K562 (cell line): ENCODE measurements around the gene KCNK4. TPM values are rescaled to one million over a fixed set of nuclear protein-coding genes. Genes with fewer than 3 reads are reported as not detected.

Source experiments
- ASH1L ChIP-seq: fragments of 450-650 bp; IDR thresholded peaks from 2 replicates; pipeline ENCODE4 v1.6.1; 2018; ENCODE audit warnings: borderline replicate concordance, mild to moderate bottlenecking, low read depth; ENCODE audit not compliant: partially characterized antibody
- E2F6 ChIP-seq, 2 experiments: IDR thresholded peaks; 2 replicates each; pipeline ENCODE4 v1.6.1; 2011; ENCODE audit warnings: borderline replicate concordance in 1 of 2, control low read depth in 1 of 2, low read depth in 1 of 2, low read length in 1 of 2, mild to moderate bottlenecking in 1 of 2, mixed read lengths in 1 of 2, moderate library complexity in 1 of 2; ENCODE audit not compliant: insufficient read depth in 1 of 2, insufficient read length in 1 of 2, poor library complexity in 1 of 2, severe bottlenecking in 1 of 2; ENCODE audit errors: extremely low read depth in 1 of 2
- ETV6 ChIP-seq, 3 experiments: fragments of 150-350 bp in 1 of 3; sonication (generic) in 1 of 3; formaldehyde crosslinking in 1 of 3; IDR thresholded peaks; 2 replicates each; pipeline versions ENCODE4 v1.6.1 to v1.8.0; 2014 to 2022; ENCODE audit warnings: borderline replicate concordance in 2 of 3, low read depth in 2 of 3, antibody characterized with exemption in 1 of 3, low read length in 1 of 3, mild to moderate bottlenecking in 1 of 3, missing genetic modification reagents in 1 of 3
- KDM2B ChIP-seq: fragments of 250-450 bp; sonication (Bioruptor Pico); IDR thresholded peaks from 2 replicates; pipeline ENCODE4 v1.8.0; 2021; ENCODE audit warnings: mild to moderate bottlenecking, moderate library complexity
- KDM5B ChIP-seq: fragments of 200-600 bp; sonication (generic); IDR thresholded peaks from 2 replicates; pipeline ENCODE4 v1.6.1; 2012; ENCODE audit warnings: low read depth, mild to moderate bottlenecking, moderate library complexity, low read length, control low read depth, inconsistent platforms; ENCODE audit not compliant: insufficient replicate concordance
- MYC ChIP-seq, 2 experiments: fragments of 250-450 bp in 1 of 2; sonication (Bioruptor Pico) in 1 of 2; IDR thresholded peaks; 2 replicates each; pipeline versions ENCODE4 v1.5.1 to v1.6.1; 2012 to 2021; ENCODE audit warnings: low read depth in 2 of 2, borderline replicate concordance in 1 of 2, improper control_type of control experiment in 1 of 2, low read length in 1 of 2, mild to moderate bottlenecking in 1 of 2, moderate library complexity in 1 of 2
- NCOA6 ChIP-seq: fragments of 450-650 bp; IDR thresholded peaks from 2 replicates; pipeline ENCODE4 v1.6.1; 2017; ENCODE audit warnings: mild to moderate bottlenecking
- NFXL1 ChIP-seq: fragments of 450-650 bp; formaldehyde crosslinking; IDR thresholded peaks from 2 replicates; pipeline ENCODE4 v1.4.0; 2021; ENCODE audit warnings: mild to moderate bottlenecking
- PHTF2 ChIP-seq: fragments of 250-450 bp; sonication (Bioruptor Pico); IDR thresholded peaks from 2 replicates; pipeline ENCODE4 v1.5.0; 2021; ENCODE audit warnings: mild to moderate bottlenecking
- PYGO2 ChIP-seq: fragments of 450-650 bp; IDR thresholded peaks from 2 replicates; pipeline ENCODE4 v1.6.1; 2016; ENCODE audit warnings: mild to moderate bottlenecking, missing genetic modification characterization, moderate library complexity, missing compliant biosample characterization
- RAD51 ChIP-seq: fragments of 450-650 bp; IDR thresholded peaks from 2 replicates; pipeline ENCODE4 v1.7.1; 2016; ENCODE audit warnings: low read depth, mild to moderate bottlenecking, borderline replicate concordance
- RBM14 ChIP-seq: fragments of 200-400 bp; formaldehyde crosslinking; IDR thresholded peaks from 2 replicates; pipeline ENCODE4 v1.6.1; 2018; ENCODE audit warnings: low read depth, mild to moderate bottlenecking, low read length, moderate library complexity, borderline replicate concordance; ENCODE audit not compliant: insufficient read depth
- RBM15 ChIP-seq: fragments of 200-400 bp; formaldehyde crosslinking; IDR thresholded peaks from 2 replicates; pipeline ENCODE4 v1.6.1; 2018; ENCODE audit warnings: mild to moderate bottlenecking, low read length, moderate library complexity; ENCODE audit not compliant: insufficient read depth
- RBM39 ChIP-seq: fragments of 200-400 bp; formaldehyde crosslinking; optimal IDR thresholded peaks from 2 replicates; pipeline ENCODE3; 2018; ENCODE audit warnings: low read depth, low read length
- TCF3 ChIP-seq: sonication (generic); formaldehyde crosslinking; IDR thresholded peaks from 2 replicates; pipeline ENCODE4 v1.4.0; 2020; ENCODE audit warnings: mild to moderate bottlenecking, missing genetic modification reagents
- THAP7 ChIP-seq: fragments of 250-450 bp; sonication (Bioruptor Pico); IDR thresholded peaks from 2 replicates; pipeline ENCODE4 v1.5.0; 2021
- ZFP36 ChIP-seq: fragments of 150-350 bp; IDR thresholded peaks from 2 replicates; pipeline ENCODE4 v1.6.1; 2018; ENCODE audit warnings: low read length, low read depth; ENCODE audit not compliant: partially characterized antibody
- ZNF134 ChIP-seq: fragments of 250-450 bp; sonication (Bioruptor Pico); conservative IDR thresholded peaks from 2 replicates; pipeline ENCODE4 v1.4.0; 2020
- ZNF655 ChIP-seq: fragments of 250-450 bp; sonication (Bioruptor Pico); IDR thresholded peaks from 2 replicates; pipeline ENCODE4 v1.5.0; 2021
- polyA plus RNA-seq, 8 experiments: library from polyadenylated mRNA; depleted of rRNA in 4 of 8; stranded (reverse) in 5 of 8; unstranded in 3 of 8; fragments of >200 nt; fragmentation: Nextera tagmentation in 2 of 8; fragmentation: Illumina TruSeq in 1 of 8; extraction: Ambion mirVana in 2 of 8; extraction: Trizol in 1 of 8; gene quantifications; 2 replicates each; pipeline versions ENCODE4 v1.2.1 to v1.2.3, GENCODE V29; 2011 to 2014; ENCODE audit warnings: inconsistent platforms in 1 of 8, missing spikeins in 1 of 8
- total RNA-seq, 7 experiments: library from RNA; depleted of rRNA in 6 of 7; stranded (reverse); fragments of >200 nt in 6 of 7; fragmentation: Illumina TruSeq in 2 of 7; extraction: Trizol in 2 of 7; gene quantifications; 2 replicates each; pipeline versions ENCODE4 v1.2.1 to v1.2.3, GENCODE V29; 2011 to 2021; ENCODE audit warnings: low replicate concordance in 1 of 7
- TF ChIP-seq, protein P1 (sequence below): fragments of 450-650 bp; IDR thresholded peaks from 2 replicates; pipeline ENCODE4 v1.6.1; 2016; ENCODE audit warnings: borderline replicate concordance

The KCNK4 gene
- total and polyA plus RNA-seq, 9 of the 15 experiments (the other 6 are each of a cell fraction or from before 2014, with no cell fraction given) = not detected

DNA sequence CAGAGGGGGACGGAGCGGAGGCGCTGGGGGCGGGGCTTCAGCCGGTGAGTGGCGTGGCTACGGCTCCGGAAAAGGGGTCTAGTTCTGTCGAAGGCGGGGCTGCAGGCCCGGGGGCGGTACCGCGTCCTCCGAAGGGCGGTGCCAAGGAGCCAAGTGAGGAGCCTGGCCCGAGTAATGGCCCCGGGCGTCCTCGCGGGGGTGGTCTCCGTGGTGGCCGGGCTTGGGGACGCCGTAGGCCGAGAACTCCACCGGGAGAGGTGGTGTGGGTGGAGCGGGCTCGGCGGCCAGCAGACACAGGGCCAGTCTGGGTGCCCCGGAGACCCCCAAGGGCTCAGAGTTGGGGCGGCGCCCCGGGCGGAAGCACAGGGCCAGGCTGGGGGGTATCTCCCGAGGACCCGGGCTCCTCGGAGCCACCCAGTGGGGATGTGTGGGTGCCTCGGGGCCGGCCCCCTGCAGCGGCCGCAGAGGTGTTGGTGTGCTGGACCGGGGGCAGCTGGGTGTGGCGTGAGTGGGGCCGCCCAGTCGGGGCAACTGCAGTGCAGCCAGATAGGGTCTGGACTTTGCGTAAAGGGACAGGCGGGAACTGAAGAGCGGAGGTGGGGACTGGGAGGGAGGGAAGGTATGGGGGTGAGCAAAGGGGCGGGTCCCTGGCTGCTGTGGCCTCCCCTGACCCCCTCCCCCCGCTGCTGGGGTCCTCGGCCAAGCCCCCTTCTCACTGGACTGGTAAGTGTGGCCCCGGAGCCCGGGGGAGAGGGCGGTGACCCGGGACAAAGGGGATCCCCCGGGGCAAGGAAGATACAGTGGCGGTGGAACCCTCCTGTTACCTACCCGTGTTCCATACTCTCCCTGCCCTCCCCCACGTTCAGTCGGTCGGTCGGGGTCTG, 49.4 kb upstream of the KCNK4 start (continued):
- TF ChIP-seq TCF3 (no peak), PYGO2 (tag) (no peak), NCOA6 (no peak), RBM39 (no peak), RAD51 (no peak), ETV6 (IDR thresholded peaks at IDR 0.05; ENCODE audit: borderline replicate concordance in 1 of 2, low read depth in 2 of 2, low read length in 1 of 2) (no peak), ETV6 (CRISPR knock-in tag; IDR thresholded peaks at IDR 0.05; ENCODE audit: borderline replicate concordance) (no peak), RBM14 (no peak), E2F6 (IDR thresholded peaks at IDR 0.05; ENCODE audit: borderline replicate concordance in 1 of 2, extremely low read depth in 1 of 2, insufficient read depth in 1 of 2, insufficient read length in 1 of 2, low read depth in 1 of 2, low read length in 1 of 2, poor library complexity in 1 of 2, severe bottlenecking in 1 of 2) (peak; percentile 22 to 64), KDM5B (peak; percentile 65), RBM15 (no peak), ZNF655 (CRISPR knock-in tag) (no peak), ASH1L (no peak), ZFP36 (no peak), PHTF2 (CRISPR knock-in tag) (no peak), MYC (IDR thresholded peaks at IDR 0.05; ENCODE audit: low read depth, low read length) (no peak), MYC (CRISPR knock-in tag; IDR thresholded peaks at IDR 0.05; ENCODE audit: borderline replicate concordance, low read depth) (peak; percentile 76; the same call in 1 of the 2 replicates), KDM2B (CRISPR knock-in tag) (peak; percentile 79; the same call in 1 of the 2 replicates), THAP7 (CRISPR knock-in tag) (no peak), ZNF134 (CRISPR knock-in tag) (no peak), NFXL1 (no peak)
- TF ChIP-seq, protein P1, sequence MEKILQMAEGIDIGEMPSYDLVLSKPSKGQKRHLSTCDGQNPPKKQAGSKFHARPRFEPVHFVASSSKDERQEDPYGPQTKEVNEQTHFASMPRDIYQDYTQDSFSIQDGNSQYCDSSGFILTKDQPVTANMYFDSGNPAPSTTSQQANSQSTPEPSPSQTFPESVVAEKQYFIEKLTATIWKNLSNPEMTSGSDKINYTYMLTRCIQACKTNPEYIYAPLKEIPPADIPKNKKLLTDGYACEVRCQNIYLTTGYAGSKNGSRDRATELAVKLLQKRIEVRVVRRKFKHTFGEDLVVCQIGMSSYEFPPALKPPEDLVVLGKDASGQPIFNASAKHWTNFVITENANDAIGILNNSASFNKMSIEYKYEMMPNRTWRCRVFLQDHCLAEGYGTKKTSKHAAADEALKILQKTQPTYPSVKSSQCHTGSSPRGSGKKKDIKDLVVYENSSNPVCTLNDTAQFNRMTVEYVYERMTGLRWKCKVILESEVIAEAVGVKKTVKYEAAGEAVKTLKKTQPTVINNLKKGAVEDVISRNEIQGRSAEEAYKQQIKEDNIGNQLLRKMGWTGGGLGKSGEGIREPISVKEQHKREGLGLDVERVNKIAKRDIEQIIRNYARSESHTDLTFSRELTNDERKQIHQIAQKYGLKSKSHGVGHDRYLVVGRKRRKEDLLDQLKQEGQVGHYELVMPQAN = peak; percentile 27; the same call in 1 of the 2 replicates
